Measurements from ENCODE around the gene CENPH.

- TF ChIP-seq CTCF (IDR thresholded peaks at IDR 0.05) (no peak), POLR2A (IDR thresholded peaks at IDR 0.05) (no peak)
Measured at GRCh38 chr5:69250593-69250992, 61.2 kb downstream of the CENPH start.

All from Peyer's patch (tissue), 4 donors.